HG03469 (cell line): ENCODE data around the gene UNKL.

Source experiments
- ATAC-seq: cut with Tn5 transposase; IDR thresholded peaks from one replicate; pipeline ENCODE4 v1.9.1; 2021; ENCODE audit warnings: mild to moderate bottlenecking, moderate library complexity, moderate number of reproducible peaks; ENCODE audit not compliant: unreplicated experiment

The UNKL gene

GRCh38 chr16:1432388-1433262 is 18.1 kb upstream of the UNKL start:
- no peak for ATAC-seq

- no peak for ATAC-seq
These were observed 17.2 kb upstream of the UNKL start for GRCh38 chr16:1431497-1432270.

- ATAC-seq = no peak
These were observed 16.4 kb upstream of the UNKL start, which contains the start of gene PERCC1 for GRCh38 chr16:1430759-1431496. Gene PERCC1, plus strand, starts transcription at chr16:1431078. Its CDS starts 1,516 bp downstream, at chr16:1432594.

- ATAC-seq = no peak
These were observed 15.8 kb upstream of the UNKL start for GRCh38 chr16:1430214-1430758.

GRCh38 chr16:1429631-1430030 is 15.1 kb upstream of the UNKL start:
- no peak for ATAC-seq

- ATAC-seq = no peak
These were observed 14.5 kb upstream of the UNKL start for GRCh38 chr16:1429012-1429411.

- ATAC-seq = no peak
These were observed 14.0 kb upstream of the UNKL start for GRCh38 chr16:1428511-1428910.

- no peak for ATAC-seq
These were observed 13.3 kb upstream of the UNKL start for GRCh38 chr16:1427473-1428461.

GRCh38 chr16:1426734-1427471 is 12.4 kb upstream of the UNKL start:
- ATAC-seq = no peak

- no peak for ATAC-seq
These were observed 11.3 kb upstream of the UNKL start for GRCh38 chr16:1425616-1426370.

GRCh38 chr16:1424028-1424427 is 9.5 kb upstream of the UNKL start:
- ATAC-seq = no peak

GRCh38 chr16:1422076-1422475 is 7.6 kb upstream of the UNKL start:
- no peak for ATAC-seq

GRCh38 chr16:1420111-1420539 is 5.6 kb upstream of the UNKL start:
- ATAC-seq = no peak

GRCh38 chr16:1416521-1416941 is 2.0 kb upstream of the UNKL start:
- ATAC-seq = no peak

GRCh38 chr16:1413684-1414531 is 596 bp downstream of the UNKL start:
- no peak for ATAC-seq

- no peak for ATAC-seq
These were observed 1.7 kb downstream of the UNKL start for GRCh38 chr16:1412847-1413246.

- peak; percentile 43 for ATAC-seq
These were observed 6.2 kb downstream of the UNKL start for GRCh38 chr16:1408171-1408837.
